ENCODE results near the gene TGM6.

Gene TGM6

DNA sequence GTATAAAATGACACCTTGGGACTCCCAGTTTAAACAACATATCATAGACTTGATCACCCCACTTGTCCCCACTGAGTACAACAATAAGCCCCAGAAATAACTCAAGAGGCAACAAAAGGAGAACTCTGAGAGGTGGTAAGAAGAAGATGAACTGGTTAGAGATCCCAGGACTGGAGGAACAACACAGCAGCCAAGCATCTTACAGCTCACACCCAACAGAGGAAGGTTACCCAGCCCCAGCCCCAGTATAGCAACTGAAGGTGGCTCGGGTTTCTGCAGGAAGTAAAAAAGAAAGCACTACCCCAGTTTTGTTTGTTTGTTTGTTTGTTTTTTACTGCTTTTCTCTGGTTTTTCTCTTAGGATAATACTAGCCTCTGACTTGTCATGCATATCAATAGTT lies 17.1 kb upstream of the TGM6 start:
- in situ Hi-C loops (cut with MboI; ENCODE audit: low sequenced_read_pairs), result no loop called here

DNA sequence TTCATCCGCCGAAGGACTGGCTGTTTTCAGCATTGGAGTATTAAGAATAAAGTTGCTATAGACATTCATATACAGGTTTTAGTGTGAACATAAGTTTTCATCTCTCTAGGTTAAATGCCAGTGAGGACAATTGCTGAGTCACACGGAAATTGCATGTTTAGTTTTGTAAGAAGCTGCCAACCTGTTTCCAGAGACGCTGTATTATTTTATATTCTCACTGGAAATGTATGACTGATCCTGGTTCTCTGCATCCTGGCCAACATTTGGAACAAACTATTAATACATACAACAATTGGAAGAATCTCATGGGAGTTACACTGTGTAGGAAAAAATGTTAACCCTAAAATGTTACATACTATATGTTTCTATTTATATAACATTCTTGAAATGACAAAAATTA lies 16.7 kb upstream of the TGM6 start:
- in situ Hi-C loops (cut with MboI; ENCODE audit: low sequenced_read_pairs), result no loop called here

DNA sequence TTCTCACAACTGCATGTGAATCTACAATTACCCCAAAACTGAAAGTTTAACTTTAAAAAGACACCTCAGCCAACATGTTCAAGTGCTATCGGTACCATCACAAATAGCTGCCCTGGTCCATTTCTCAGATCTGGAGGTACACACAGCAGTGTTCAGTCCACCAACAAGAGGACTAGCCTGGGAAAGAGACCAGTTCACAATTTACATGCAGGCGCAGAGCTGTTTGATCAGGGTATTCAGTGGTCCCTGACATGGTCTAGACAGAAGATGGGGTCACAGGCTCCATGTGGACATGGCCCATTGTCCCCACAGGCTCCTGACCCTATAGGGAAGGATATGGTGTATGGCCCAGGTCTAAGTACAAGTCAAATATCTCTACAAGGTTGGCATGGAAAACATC lies 15.6 kb upstream of the TGM6 start:
- in situ Hi-C loops (cut with MboI; ENCODE audit: low sequenced_read_pairs), result no loop called here

DNA sequence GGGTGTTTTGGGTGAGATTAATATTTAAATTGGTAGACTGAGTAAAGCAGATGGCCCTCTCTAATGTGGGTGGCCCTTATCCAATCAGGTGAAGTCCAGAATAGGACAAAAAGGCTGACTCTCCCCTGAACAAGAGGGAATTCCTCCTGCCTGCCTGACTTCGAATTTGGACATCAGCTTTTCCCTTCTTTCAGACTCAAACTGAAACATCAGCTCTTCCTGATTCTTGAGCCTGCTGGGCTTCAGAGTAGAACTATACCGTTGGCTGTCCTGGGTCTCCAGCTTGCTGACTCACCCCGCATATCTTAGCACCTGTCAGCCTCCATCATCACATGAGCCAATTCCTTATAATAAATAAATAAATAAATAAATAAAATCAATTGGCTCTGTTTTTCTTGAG lies 15.0 kb upstream of the TGM6 start:
- in situ Hi-C loops (cut with MboI; ENCODE audit: low sequenced_read_pairs), result no loop called here

DNA sequence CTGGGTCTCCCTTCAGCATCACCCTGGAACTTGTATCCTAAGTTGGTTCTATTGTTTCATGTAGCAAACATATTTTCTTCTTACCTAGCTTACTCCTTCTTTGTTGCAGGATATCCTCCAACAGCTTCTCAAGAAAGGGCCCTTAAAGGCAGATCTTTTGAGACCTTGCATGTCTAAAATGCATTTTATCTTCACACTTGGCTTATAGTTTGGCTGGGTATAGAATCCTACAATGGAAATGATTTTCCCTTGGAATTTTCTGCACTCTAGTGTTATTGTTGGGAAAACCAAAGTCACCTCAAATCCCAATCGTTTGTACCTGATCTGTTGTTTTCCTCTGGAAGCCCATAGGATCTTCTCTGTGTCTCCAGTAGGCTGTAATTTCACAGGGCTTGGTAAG lies 12.1 kb upstream of the TGM6 start:
- in situ Hi-C loops (cut with MboI; ENCODE audit: low sequenced_read_pairs), result no loop called here

DNA sequence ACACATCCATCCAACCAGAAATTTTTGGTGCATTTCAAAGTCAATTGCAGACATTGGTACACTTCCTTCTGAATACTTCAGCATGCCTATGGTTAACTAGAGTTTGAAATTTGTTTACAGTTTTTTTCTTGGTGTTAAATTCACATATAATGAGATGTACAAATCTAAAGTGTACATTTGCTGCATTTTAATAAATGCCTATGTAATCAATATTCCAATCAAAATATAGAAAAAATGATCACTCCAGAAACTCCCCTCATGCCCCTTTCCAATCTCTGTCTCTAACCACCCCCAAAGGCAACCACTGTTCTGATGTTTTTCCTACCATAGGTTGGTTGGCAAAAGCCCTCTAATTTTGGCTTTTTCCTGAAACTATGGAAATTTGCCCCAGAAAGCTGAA lies 7.6 kb upstream of the TGM6 start:
- in situ Hi-C loops (cut with MboI; ENCODE audit: low sequenced_read_pairs), result no loop called here

DNA sequence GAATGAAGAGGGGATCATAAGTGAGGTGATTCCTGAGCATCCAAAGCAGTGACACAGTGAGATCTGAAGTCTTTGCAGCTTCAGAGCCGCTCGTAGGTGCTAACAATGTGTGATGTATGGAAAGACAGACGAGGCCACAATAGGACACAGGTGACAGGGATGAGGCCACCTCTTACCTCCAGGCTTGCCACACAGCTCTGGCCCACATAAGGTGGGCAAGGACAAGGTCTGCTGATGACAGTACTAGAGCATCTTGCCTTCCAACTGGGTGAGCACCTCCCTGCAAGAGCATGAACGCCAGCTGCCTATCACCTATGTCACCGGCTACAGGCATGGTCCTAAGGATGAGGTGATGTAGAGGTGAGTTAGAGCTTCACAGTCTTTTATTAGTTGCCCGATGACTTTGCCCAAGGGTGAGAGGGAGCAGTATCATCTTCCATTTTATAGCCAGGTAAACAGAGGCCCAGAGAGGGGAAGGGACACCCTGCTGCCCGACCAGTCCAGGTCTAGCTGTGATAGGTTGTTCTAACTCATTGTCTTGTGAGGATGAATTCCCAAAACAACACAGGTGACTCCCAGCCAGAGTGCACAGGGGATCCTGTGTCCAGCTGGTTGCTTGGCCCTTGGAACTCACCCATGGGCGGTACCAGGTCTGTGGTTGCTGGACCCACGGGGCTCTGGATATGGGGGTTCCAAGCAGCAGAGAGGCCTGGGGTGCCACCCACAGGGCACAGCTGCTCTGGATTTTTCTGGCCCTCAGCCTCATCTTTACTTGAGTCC lies 6.2 kb upstream of the TGM6 start:
- in situ Hi-C loops (cut with MboI; ENCODE audit: low sequenced_read_pairs), result no loop called here

DNA sequence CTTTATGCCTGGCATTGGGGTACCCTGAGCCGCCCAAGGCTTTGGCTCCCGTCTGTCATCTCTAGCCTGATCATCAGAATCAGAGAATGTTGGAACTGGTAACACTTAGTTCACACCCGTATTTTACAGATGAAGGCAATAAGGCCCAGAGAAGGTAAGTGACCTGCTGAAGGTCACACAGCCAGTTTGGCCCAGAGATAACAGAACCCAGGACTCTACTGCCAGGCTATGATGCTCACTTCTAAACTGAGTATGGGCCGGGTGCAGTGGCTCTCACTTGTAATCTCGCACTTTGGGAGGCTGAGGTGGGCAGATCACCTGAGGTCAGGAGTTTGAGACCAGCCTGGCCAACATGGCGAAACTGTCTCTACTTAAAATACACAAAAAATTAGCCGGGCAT lies 1.8 kb upstream of the TGM6 start:
- in situ Hi-C loops (cut with MboI; ENCODE audit: low sequenced_read_pairs), result no loop called here

DNA sequence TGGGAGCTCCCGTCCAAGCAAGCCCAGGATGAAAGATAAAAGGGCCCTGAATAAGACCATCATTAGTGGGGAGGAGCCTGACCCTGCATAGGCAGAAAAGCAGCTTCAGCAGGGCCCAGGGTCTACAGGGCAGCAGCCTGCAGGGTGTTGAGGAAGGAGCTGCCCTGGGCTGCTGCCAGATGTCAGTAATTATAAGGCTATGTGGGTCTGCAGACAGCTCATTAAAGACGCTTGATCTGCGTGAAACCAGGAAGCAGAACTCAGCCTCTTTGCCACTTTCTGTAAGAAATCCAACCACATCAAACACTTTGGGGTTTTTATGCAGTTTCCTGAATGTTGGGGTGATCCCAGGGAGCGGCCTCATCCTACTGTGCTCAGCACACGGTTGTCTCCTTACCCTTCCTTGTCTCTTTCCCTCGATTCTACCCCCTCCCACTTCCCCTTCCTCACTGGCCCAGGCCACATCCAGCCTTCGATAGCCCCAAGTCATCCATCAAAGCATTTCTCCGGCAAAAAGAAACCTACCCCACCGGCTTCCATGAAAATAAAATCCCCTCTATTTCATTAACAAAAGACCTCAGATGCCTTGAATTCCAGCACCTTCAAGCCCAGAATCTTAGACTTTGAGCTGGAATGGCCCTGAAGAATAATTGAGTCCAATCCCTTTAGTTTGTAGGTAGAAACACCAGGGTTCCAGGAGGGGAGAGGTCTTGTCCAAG lies 1.0 kb upstream of the TGM6 start:
- in situ Hi-C loops (cut with MboI; ENCODE audit: low sequenced_read_pairs), result no loop called here

DNA sequence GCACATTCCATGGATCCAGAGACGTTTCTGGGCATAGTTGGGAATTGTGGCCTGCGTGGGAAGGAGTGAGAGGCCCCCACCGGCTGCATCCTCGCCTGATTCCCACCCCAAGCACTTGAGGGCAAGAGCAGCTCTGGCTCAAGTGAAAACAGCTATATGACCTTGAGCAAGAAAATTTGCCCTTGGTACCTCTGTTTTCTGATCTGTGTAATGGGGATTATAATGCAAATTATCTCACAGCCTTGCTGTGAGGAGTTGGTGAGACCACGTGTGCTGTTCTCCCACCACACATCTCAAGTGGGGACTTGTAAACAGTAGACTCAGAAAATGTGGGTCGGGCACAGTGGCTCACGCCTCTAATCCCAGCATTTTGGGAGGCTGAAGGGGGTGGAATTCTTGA lies 602 bp downstream of the TGM6 start:
- in situ Hi-C loops (cut with MboI; ENCODE audit: low sequenced_read_pairs), result no loop called here

DNA sequence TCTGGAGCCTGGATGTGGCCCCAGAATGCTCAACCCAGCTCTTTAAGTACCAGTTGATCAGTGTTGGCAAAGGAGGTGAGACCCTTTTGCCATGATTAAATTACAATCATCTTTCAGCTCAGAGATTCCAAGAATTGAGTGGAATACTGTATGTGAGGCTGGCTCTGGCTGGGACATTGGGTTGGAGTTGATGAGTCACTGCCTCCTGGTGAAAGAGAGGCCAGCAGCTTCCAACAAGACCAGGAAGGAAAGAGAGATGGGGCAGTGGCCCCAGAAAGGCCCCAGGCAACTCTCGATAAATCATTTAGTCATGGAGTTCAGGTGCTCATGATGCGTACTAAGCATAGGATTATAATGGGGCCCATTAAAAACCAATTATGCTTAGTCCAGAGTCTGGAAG lies 2.1 kb downstream of the TGM6 start:
- in situ Hi-C loops (cut with MboI; ENCODE audit: low sequenced_read_pairs), result no loop called here

DNA sequence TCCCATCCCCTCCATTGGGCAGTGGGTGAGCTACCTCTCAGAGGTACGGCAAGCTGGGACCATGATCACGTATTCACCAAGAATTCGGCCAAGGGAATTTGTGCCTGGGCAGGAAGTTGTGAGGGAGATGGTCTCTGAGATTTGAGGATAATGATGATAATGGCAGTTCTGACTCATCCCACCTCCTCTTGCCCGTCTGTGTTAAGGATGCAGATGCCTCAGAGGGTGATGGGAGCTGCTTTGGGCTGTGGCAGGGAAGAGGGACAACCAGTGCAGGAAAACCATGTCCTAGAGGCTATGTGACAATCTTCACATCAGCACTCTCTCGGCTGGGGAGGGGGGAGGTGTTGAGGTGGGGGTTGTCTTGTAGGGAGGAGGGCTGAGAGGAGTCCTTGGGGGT lies 4.3 kb downstream of the TGM6 start:
- in situ Hi-C loops (cut with MboI; ENCODE audit: low sequenced_read_pairs), result no loop called here

DNA sequence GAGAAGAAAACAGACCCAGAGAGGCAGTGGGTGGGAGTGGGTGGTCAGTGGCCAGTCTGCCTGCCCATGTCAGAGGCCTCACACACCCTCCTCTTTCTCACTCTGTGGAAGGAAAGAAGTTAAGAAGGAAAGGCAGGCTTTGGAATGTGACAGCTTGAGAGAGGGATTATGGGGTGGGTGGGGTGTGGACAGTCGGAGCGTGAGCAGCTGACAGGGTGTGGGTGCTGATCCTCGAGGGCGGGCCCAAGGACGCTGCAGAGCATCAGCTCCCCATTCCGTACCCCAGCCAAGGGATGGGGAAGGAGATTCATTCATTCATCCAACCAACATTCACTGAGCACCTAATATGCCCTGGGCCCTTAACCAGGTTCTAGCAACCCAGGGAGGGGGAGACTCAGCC lies 4.8 kb downstream of the TGM6 start:
- in situ Hi-C loops (cut with MboI; ENCODE audit: low sequenced_read_pairs), result no loop called here

DNA sequence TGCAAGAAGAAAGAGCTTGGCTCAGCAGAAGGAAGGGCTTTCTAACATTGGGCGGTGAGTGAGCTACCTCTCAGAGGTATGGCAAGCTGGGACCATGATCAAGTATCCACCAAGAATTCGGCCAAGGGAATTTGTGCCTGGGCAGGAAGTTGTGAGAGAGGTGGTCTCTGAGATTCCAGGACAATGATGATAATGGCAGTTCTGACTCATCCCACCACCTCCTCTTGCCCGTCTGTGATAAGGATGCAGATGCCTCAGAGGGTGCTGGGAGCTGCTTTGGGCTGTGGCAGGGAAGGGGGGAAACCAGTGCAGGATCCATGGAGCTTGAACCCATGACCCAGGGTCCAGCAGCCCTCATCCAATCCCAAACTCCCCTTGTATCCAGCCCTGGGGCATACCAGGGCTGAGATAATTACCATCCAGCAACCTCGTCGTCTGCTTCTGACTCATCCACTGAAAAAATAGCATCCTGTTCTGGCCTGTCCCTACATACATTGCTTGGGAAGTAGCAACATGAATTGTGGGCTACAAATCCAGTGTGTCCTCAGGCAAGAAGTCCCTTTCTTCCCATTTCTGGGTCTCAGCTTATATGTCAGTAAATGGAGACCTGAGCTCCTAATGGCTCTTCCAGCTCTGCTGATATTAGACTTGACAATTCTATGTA lies 5.9 kb downstream of the TGM6 start:
- in situ Hi-C loops (cut with MboI; ENCODE audit: low sequenced_read_pairs), result no loop called here

DNA sequence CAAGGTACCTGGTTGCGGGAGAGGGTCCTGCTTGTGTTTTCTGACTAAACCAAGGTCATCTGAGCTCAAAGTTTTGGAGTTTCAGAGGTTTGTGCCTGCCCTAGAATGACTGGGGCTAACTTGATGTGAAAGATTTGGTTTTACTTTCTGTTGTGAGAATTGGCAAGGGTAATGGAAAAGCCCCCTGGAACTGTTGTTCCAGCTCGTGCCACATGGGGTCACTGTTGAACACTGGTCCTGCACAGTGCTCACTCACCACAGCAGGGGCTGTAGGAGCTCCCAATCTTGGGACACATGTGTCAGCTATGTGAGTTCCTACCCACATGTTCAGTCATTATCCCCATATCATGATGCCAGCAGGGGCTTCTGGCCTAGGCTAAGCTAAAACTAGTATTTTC lies 6.5 kb downstream of the TGM6 start:
- in situ Hi-C loops (cut with MboI; ENCODE audit: low sequenced_read_pairs), result no loop called here

DNA sequence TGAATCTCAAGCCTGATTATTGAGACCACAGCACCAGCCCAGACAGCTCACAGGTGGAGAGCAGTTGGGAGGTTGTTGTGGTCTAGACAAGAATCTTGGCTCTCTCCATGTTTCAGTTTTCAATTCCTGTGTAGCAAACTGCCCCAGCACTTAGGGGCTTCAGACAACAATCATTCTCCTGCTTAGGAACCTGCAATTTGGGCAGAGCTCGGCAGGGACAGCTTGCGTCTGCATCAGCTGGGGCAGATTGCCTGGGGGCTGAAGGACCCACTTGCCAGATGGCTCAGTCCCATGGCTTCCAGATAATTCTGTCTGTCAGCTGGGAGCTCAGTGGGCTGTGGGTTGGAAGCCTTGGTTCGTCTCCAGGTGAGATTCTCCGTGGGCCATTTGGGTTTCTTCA lies 6.9 kb downstream of the TGM6 start:
- in situ Hi-C loops (cut with MboI; ENCODE audit: low sequenced_read_pairs), result no loop called here

DNA sequence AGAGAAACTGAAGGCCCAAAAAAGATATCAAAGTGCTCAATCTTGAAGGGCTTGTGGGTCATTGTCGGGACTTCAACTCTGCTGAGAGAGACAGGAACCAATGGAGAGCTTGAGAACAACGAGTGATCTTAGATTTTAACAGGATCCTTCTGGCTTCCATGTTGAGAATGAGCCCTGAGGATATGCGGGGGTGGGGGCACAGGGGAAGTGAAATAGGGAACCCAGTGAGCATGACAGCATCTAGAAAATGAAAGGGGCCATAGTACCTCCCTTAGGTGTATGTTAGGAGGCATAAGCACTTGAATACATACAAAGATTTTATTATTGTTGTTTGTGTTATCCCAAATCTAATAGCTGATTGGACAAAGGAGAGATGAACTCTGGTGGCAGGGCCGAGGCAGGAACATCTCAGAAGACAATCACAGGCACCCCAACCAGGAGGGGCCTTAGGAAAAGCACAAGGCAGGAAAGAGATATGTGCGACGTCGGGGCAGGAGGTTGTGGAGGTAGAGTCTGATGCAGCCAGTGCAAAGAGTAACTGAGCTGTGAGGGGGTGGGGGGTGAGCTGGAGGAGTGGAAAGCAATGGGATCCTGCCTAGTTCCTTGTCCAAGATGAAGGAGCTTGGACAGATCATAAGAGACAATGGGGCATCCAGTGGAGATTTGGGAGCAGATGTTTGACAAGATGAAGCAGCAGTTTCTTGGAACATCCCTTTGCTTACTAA lies 10.4 kb downstream of the TGM6 start:
- in situ Hi-C loops (cut with MboI; ENCODE audit: low sequenced_read_pairs), result no loop called here

DNA sequence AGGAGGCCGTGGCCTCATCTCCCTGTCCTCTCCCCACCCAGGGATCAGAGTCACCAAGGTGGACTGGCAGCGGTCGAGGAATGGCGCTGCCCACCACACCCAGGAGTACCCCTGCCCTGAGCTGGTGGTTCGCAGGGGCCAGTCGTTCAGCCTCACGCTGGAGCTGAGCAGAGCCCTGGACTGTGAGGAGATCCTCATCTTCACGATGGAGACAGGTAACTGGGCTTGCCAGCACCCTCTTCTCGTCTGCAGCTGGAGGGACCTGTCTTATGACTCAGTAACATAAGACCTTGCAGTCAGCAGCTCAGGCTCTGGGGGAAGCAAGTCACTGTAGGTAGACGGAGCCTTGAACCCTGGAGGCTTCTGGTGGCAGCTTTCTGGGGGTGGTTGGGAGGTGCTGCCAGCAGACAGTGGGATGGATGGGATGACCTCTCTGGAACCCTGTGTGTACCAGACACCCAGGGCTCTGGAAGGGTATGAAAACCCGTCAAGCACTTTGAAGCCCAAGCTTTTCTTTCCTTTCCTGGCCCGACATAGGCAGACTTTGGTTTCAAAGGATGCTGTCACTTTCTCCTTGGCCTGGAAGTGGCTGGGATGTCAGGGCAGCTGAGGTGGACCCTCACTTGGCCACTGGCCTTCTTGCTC lies 13.8 kb downstream of the TGM6 start:
- in situ Hi-C loops (cut with MboI; ENCODE audit: low sequenced_read_pairs), result no loop called here

DNA sequence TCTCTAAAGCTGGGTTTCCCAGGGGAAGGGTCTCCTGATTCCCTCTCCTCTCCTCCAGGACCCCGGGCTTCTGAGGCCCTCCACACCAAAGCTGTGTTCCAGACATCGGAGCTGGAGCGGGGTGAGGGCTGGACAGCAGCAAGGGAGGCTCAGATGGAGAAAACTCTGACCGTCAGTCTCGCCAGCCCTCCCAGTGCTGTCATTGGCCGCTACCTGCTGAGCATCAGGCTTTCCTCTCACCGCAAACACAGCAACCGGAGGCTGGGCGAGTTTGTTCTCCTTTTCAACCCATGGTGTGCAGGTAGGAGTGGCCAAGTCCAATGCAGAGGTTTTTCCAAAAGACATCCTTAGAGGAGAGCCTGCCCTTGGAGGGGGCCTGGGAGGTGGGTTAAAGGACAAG lies 14.4 kb downstream of the TGM6 start:
- in situ Hi-C loops (cut with MboI; ENCODE audit: low sequenced_read_pairs), result no loop called here

DNA sequence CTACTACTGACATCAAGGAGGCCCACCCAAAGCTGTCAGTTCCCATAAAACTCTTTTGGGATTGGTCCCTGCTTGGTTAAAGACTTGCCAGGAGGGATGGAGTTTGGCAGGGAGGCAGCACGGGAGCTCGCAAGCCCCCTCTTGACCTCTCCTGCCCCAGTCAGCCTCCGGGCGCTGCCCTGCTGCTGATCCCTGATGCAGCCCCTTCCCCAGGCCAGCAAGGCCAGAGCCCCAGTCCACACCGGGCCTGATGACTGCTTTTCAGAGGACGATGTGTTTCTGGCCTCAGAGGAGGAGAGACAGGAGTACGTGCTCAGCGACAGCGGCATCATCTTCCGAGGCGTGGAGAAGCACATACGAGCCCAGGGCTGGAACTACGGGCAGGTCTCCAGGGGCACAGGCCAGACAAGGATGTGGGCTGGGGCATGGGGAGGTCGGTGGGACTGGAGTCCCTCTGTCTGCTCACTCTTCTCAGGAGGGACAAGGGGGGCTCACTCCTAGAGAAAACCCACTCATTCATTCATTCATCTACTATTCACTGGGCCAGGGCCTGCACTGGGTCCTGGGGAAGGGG lies 15.6 kb downstream of the TGM6 start:
- in situ Hi-C loops (cut with MboI; ENCODE audit: low sequenced_read_pairs), result no loop called here

DNA sequence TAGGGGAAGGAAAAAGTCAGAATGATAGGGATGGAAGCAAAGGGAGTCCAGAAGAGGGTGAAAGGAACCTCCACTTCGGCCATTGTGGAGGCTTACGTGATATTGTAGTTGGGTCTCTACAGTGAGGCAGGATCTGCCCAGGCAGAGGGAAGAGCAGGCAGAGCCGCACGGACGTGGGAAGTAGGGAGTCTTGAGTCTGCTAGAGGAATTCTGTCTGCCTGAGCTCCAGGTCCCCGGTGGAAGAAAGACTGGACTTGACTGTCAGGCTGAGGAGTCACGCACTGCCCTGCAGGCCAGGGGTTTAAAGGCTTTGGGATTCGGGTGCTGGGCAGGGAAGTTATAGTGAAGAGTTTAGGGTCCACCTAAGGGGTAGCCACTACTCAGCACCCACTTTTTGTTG lies 16.4 kb downstream of the TGM6 start:
- in situ Hi-C loops (cut with MboI; ENCODE audit: low sequenced_read_pairs), result no loop called here

Measured in hTERT RPE-1 (cell line).